ENCODE results near the gene NOL6. TPM values are rescaled to one million over a fixed set of nuclear protein-coding genes. Genes with fewer than 3 reads are reported as not detected.
"Not testable (repeated sequence)": the region's sequence is repeated elsewhere in the genome, so short reads cannot be mapped to it uniquely, and the experiment has no call there.

The NOL6 gene
- total and polyA plus RNA-seq, 2 of the 8 experiments (the other 6 are each of a cell fraction or from before 2014, with no cell fraction given) = 44.0 to 55.0 TPM

DNA sequence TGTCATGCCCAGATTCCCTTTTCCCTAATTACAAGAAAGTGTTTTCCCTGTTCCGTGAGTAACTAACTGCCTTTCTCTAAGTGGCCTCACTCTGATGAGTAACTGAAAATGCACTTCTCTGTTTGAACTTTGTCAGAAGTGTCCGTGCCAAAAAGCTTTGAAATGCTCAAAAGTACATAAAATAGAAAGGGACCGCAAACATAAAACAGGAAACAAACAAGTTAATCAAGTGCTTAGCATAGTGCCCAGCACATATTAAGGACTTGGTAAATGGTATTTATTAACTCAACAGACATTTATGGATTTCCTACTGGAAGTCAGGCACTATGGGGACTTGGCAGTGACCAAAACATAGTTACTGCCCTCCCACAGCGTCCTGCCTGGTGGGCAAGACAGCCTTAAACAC is 48.6 kb downstream of the NOL6 start (continued):
- TF ChIP-seq TEAD4 (IDR thresholded peaks at IDR 0.05; ENCODE audit: low read depth, low read length) (no peak), HDAC2 (IDR thresholded peaks at IDR 0.05; ENCODE audit: borderline replicate concordance in 1 of 2, low read depth in 2 of 2, low read length in 2 of 2) (no peak), GABPA (IDR thresholded peaks at IDR 0.05; ENCODE audit: borderline replicate concordance, insufficient read depth, low read length) (no peak), KDM5A (IDR thresholded peaks at IDR 0.05; ENCODE audit: low read length) (no peak), NANOG (IDR thresholded peaks at IDR 0.05; ENCODE audit: insufficient read depth, low read depth, low read length, poor library complexity, severe bottlenecking) (no peak), SIX5 (IDR thresholded peaks at IDR 0.05; ENCODE audit: low read depth, low read length) (no peak)

DNA sequence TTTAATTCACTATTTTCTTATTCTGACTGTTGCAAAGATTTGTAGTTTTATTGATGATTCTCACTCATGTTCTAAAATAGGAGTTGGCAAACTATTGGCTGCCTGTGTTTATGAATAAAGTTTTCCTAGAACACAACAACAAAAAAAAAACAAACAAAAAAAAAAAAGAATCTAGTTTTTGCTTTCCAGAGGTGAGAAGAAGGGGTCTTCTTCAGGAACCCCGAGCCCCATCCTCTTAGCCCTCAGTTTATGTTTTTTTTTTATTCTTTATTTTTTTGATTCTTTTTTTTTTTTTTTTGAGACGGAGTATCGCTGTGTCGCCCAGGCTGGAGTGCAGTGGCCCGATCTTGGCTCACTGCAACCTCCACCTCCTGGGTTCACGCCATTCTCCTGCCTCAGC is 49.2 kb downstream of the NOL6 start:
- H2AFZ ChIP-seq (ENCODE audit: low read length); H4K8ac ChIP-seq (ENCODE audit: extremely low read depth, insufficient read depth, low read length); H3K18ac ChIP-seq (ENCODE audit: extremely low read depth, low read length); H2BK20ac ChIP-seq (ENCODE audit: low read length); H3K9ac ChIP-seq (replicated peaks in 1 of 4; ENCODE audit: extremely low read depth in 1 of 4, low read depth in 3 of 4, low read length in 3 of 4); CTCF ChIA-PET (ENCODE audit: partially characterized antibody); H3K4me2 ChIP-seq (ENCODE audit: insufficient read depth in 1 of 2, low read depth in 2 of 2, low read length in 2 of 2); H2BK12ac ChIP-seq (ENCODE audit: low read depth, low read length); H4K5ac ChIP-seq (ENCODE audit: insufficient read length, low read depth, low read length); H2AK5ac ChIP-seq (ENCODE audit: low read depth, low read length); H2BK120ac ChIP-seq (replicated peaks; ENCODE audit: low read depth, low read length); H3K79me1 ChIP-seq (ENCODE audit: low read depth, low read length); FAIRE-seq; H3K56ac ChIP-seq (replicated peaks; ENCODE audit: insufficient read length, low read depth, low read length); H3K36me3 ChIP-seq (ENCODE audit: control insufficient read depth in 2 of 4, insufficient read depth in 4 of 4, low read length in 3 of 4); H2BK15ac ChIP-seq (ENCODE audit: low read length); H3K14ac ChIP-seq (ENCODE audit: insufficient read length); H3K4me1 ChIP-seq (replicated peaks in 1 of 4; ENCODE audit: control insufficient read depth in 3 of 4, insufficient read depth in 4 of 4, low read length in 3 of 4); DNase-seq (ENCODE audit: low read depth in 1 of 2, low spot score in 2 of 2); H3K4ac ChIP-seq (replicated peaks; ENCODE audit: insufficient read length, low read depth, low read length); H3K23ac ChIP-seq (ENCODE audit: insufficient read length); H3K27me3 ChIP-seq (replicated peaks in 1 of 4; ENCODE audit: control insufficient read depth in 3 of 4, extremely low read depth in 1 of 4, insufficient read depth in 3 of 4, low read length in 3 of 4); H4K91ac ChIP-seq (replicated peaks; ENCODE audit: insufficient read length, low read length); H3K79me2 ChIP-seq (ENCODE audit: control insufficient read depth in 1 of 2, insufficient read depth in 2 of 2, low read length in 2 of 2); H3K27ac ChIP-seq (ENCODE audit: low read depth, low read length); H3K23me2 ChIP-seq (ENCODE audit: low read depth, low read length); H3K4me3 ChIP-seq (ENCODE audit: extremely low read depth in 1 of 4, insufficient read depth in 2 of 4, low read depth in 3 of 4, low read length in 4 of 4); H3K9me3 ChIP-seq (ENCODE audit: insufficient read depth in 2 of 2, low read depth in 1 of 2, low read length in 1 of 2); H2BK5ac ChIP-seq (ENCODE audit: low read depth, low read length); H4K20me1 ChIP-seq (replicated peaks in 1 of 2; ENCODE audit: control insufficient read depth in 1 of 2, insufficient read depth in 2 of 2, low read length in 2 of 2): not testable (repeated sequence)
- WGBS, 2 experiments (ENCODE audit: extremely low coverage in 1 of 2, insufficient coverage in 1 of 2, insufficient read length in 1 of 2, insufficient replicate concordance in 2 of 2, low coverage in 1 of 2, low lambda C conversion rate in 2 of 2, missing lambda C conversion rate in 1 of 2) = 95% methylated on average over 3 of the region's 6 CpGs; no CpG with 5 or more reads in 1 of the 2 experiments
- POLR2A ChIA-PET (ENCODE audit: partially characterized antibody) = interaction anchor here (0.7 kb wide), 1 partner anchor 30 kb away, joined by 3 read pairs; no protein-coding TSS in a partner anchor
